ENCODE data around the gene FNDC5.
A peak's percentile ranks its signal among the peaks of the same experiment; 100 is the strongest.
"Not testable (repeated sequence)": the region's sequence is repeated elsewhere in the genome, so short reads cannot be mapped to it uniquely, and the experiment has no call there.

FNDC5 gene

GRCh38 chr1:32870615-32871363 lies at the start of gene FNDC5:
TSS of gene FNDC5 (minus strand) at chr1:32870912.
- DNase-seq (no peak), ATAC-seq (no peak)
- Mint-ChIP-seq H3K27ac (no peak within 1 kb of the TSS), H3K36me3 (ENCODE audit: low read depth) (no peaks in the 10 kb centered on the region), H3K4me3 (peak within 1 kb of the TSS; percentile 47), H3K4me1 (peaks cover 12% of the 10 kb centered on the region), H3K27me3 (peaks cover 40% of the 10 kb centered on the region), H3K9me3 (no peaks in the 10 kb centered on the region)

- Mint-ChIP-seq H3K36me3 (ENCODE audit: low read depth) (no peaks in the 10 kb centered on the region), H3K27me3 (peaks cover 64% of the 10 kb centered on the region), H3K4me3 (no peak overlapping the region), H3K4me1 (peaks cover 11% of the 10 kb centered on the region), H3K27ac (no peak overlapping the region), H3K9me3 (no peaks in the 10 kb centered on the region)
- ATAC-seq (no peak), DNase-seq (no peak)
These were observed 49.4 kb upstream of the FNDC5 start for GRCh38 chr1:32919811-32920733.

- Mint-ChIP-seq H3K36me3 (ENCODE audit: low read depth) (no peaks in the 10 kb centered on the region), H3K27me3 (peaks cover 56% of the 10 kb centered on the region)
- DNase-seq: no peak
These were observed 47.5 kb upstream of the FNDC5 start for GRCh38 chr1:32918179-32918578.

GRCh38 chr1:32917521-32917920 lies 46.8 kb upstream of the FNDC5 start:
- Mint-ChIP-seq H3K27ac (no peak overlapping the region), H3K27me3 (peaks cover 50% of the 10 kb centered on the region), H3K9me3 (no peaks in the 10 kb centered on the region), H3K36me3 (ENCODE audit: low read depth) (no peaks in the 10 kb centered on the region), H3K4me1 (peaks cover 6% of the 10 kb centered on the region), H3K4me3 (no peak overlapping the region)
- ATAC-seq (peak; percentile 59), DNase-seq (no peak)

More at GRCh38 chr1:32918179-32918578, 47.5 kb upstream of the FNDC5 start:
- Mint-ChIP-seq H3K4me3 (no peak overlapping the region), H3K9me3 (no peaks in the 10 kb centered on the region), H3K27ac (no peak overlapping the region), H3K4me1 (peaks cover 6% of the 10 kb centered on the region)
- ATAC-seq: no peak

GRCh38 chr1:32915766-32916706 lies 45.3 kb upstream of the FNDC5 start:
- Mint-ChIP-seq H3K27me3 (peaks cover 37% of the 10 kb centered on the region), H3K27ac (no peak overlapping the region), H3K4me1 (peaks cover 6% of the 10 kb centered on the region), H3K36me3 (ENCODE audit: low read depth) (no peaks in the 10 kb centered on the region), H3K9me3 (no peaks in the 10 kb centered on the region), H3K4me3 (no peak overlapping the region)
- DNase-seq: no peak
- no peak for ATAC-seq

- H3K27ac Mint-ChIP-seq: no peak overlapping the region
These were observed 39.6 kb upstream of the FNDC5 start for GRCh38 chr1:32910319-32910718.

GRCh38 chr1:32907435-32907834 lies 36.7 kb upstream of the FNDC5 start:
- H3K27ac Mint-ChIP-seq: no peak overlapping the region
- peaks cover 12% of the 10 kb centered on the region for H3K27me3 Mint-ChIP-seq
- no peak overlapping the region for H3K4me3 Mint-ChIP-seq
- H3K9me3 Mint-ChIP-seq: no peaks in the 10 kb centered on the region
- no peaks in the 10 kb centered on the region for H3K36me3 Mint-ChIP-seq (ENCODE audit: low read depth)
- H3K4me1 Mint-ChIP-seq: no peaks in the 10 kb centered on the region
- no peak for ATAC-seq
- no peak for DNase-seq

More at GRCh38 chr1:32910319-32910718, 39.6 kb upstream of the FNDC5 start:
- no peaks in the 10 kb centered on the region for H3K4me1 Mint-ChIP-seq
- peaks cover 8% of the 10 kb centered on the region for H3K27me3 Mint-ChIP-seq
- ATAC-seq (no peak), DNase-seq (no peak)
- no peaks in the 10 kb centered on the region for H3K9me3 Mint-ChIP-seq
- H3K4me3 Mint-ChIP-seq: no peak overlapping the region
- H3K36me3 Mint-ChIP-seq (ENCODE audit: low read depth): no peaks in the 10 kb centered on the region

- DNase-seq (no peak), ATAC-seq (no peak)
- H3K9me3 Mint-ChIP-seq: no peaks in the 10 kb centered on the region
- peaks cover 20% of the 10 kb centered on the region for H3K27me3 Mint-ChIP-seq
- H3K36me3 Mint-ChIP-seq (ENCODE audit: low read depth): no peaks in the 10 kb centered on the region
- H3K4me1 Mint-ChIP-seq: peaks cover 1% of the 10 kb centered on the region
- H3K4me3 Mint-ChIP-seq: no peak overlapping the region
- no peak overlapping the region for H3K27ac Mint-ChIP-seq
These were observed 35.9 kb upstream of the FNDC5 start for GRCh38 chr1:32906654-32907053.

- not testable (repeated sequence) for H3K36me3 Mint-ChIP-seq (ENCODE audit: low read depth); H3K27ac Mint-ChIP-seq; ATAC-seq; H3K4me1 Mint-ChIP-seq; H3K4me3 Mint-ChIP-seq; H3K9me3 Mint-ChIP-seq; DNase-seq
- H3K27me3 Mint-ChIP-seq: peaks cover 25% of the 10 kb centered on the region
These were observed 34.9 kb upstream of the FNDC5 start for GRCh38 chr1:32905588-32905987.

GRCh38 chr1:32904797-32905196 lies 34.1 kb upstream of the FNDC5 start:
- no peaks in the 10 kb centered on the region for H3K9me3 Mint-ChIP-seq
- peaks cover 4% of the 10 kb centered on the region for H3K4me1 Mint-ChIP-seq
- ATAC-seq (no peak), DNase-seq (no peak)
- no peak overlapping the region for H3K27ac Mint-ChIP-seq
- H3K36me3 Mint-ChIP-seq (ENCODE audit: low read depth): no peaks in the 10 kb centered on the region
- H3K4me3 Mint-ChIP-seq: no peak overlapping the region
- peaks cover 31% of the 10 kb centered on the region for H3K27me3 Mint-ChIP-seq

GRCh38 chr1:32903991-32904785 lies 33.5 kb upstream of the FNDC5 start:
- ATAC-seq: no peak
- Mint-ChIP-seq H3K9me3 (no peaks in the 10 kb centered on the region), H3K4me3 (no peak overlapping the region), H3K36me3 (ENCODE audit: low read depth) (no peaks in the 10 kb centered on the region), H3K27me3 (peaks cover 35% of the 10 kb centered on the region), H3K27ac (no peak overlapping the region), H3K4me1 (peaks cover 4% of the 10 kb centered on the region)
- no peak for DNase-seq

- H3K4me3 Mint-ChIP-seq: no peak overlapping the region
- ATAC-seq (no peak), DNase-seq (no peak)
- H3K27ac Mint-ChIP-seq: no peak overlapping the region
- no peaks in the 10 kb centered on the region for H3K36me3 Mint-ChIP-seq (ENCODE audit: low read depth)
- peaks cover 4% of the 10 kb centered on the region for H3K4me1 Mint-ChIP-seq
- no peaks in the 10 kb centered on the region for H3K9me3 Mint-ChIP-seq
- H3K27me3 Mint-ChIP-seq: peaks cover 44% of the 10 kb centered on the region
These were observed 31.8 kb upstream of the FNDC5 start for GRCh38 chr1:32902535-32902920.

GRCh38 chr1:32901823-32902534 lies 31.3 kb upstream of the FNDC5 start:
- H3K4me3 Mint-ChIP-seq: peak overlapping the region; percentile 70
- no peaks in the 10 kb centered on the region for H3K36me3 Mint-ChIP-seq (ENCODE audit: low read depth)
- no peaks in the 10 kb centered on the region for H3K9me3 Mint-ChIP-seq
- peaks cover 4% of the 10 kb centered on the region for H3K4me1 Mint-ChIP-seq
- DNase-seq (no peak), ATAC-seq (no peak)
- no peak overlapping the region for H3K27ac Mint-ChIP-seq
- peaks cover 44% of the 10 kb centered on the region for H3K27me3 Mint-ChIP-seq

Data from activated naive CD8-positive, alpha-beta T cell treated with anti-CD3 and anti-CD28 coated beads, Interleukin-2, amount 50 U/mL, for 24 hours (primary cell).